OCI-LY3 (cell line): ENCODE data around the gene POU2F1.

Experiments
- H2AFZ ChIP-seq: fragments of 200-600, 300-600 bp; shearing (Covaris generic); 2 replicates; pipeline ENCODE4 v1.6.0; 2014; ENCODE audit warnings: antibody characterized with exemption, low read depth, low read length
- H3K27ac ChIP-seq: fragments of 200-600, 300-600 bp; sonication (generic); 2 replicates; pipeline ENCODE4 v1.5.1; 2014; ENCODE audit warnings: mild to moderate bottlenecking, low read length, moderate library complexity, mixed read lengths
- H3K27me3 ChIP-seq: fragments of 200-600, 300-600 bp; sonication (generic); 2 replicates; pipeline ENCODE4 v1.6.1; 2014; ENCODE audit warnings: low read depth, low read length, mixed read lengths
- H3K36me3 ChIP-seq: fragments of 200-600, 300-600 bp; sonication (generic); replicated peaks from 2 replicates; pipeline ENCODE3; 2014; ENCODE audit warnings: low read depth, low read length, mixed read lengths
- H3K4me1 ChIP-seq: fragments of 300-600, 200-600 bp; sonication (generic); 2 replicates; pipeline ENCODE4 v1.6.1; 2014; ENCODE audit warnings: low read length, mixed read lengths
- H3K4me2 ChIP-seq: fragments of 200-600, 300-600 bp; sonication (generic); 2 replicates; pipeline ENCODE4 v1.6.1; 2014; ENCODE audit warnings: low read length, mixed read lengths
- H3K4me3 ChIP-seq: fragments of 300-600, 200-600 bp; sonication (generic); 2 replicates; pipeline ENCODE4 v1.5.1; 2014; ENCODE audit warnings: antibody characterized with exemption, mild to moderate bottlenecking, low read length, moderate library complexity
- H3K79me2 ChIP-seq: fragments of 300-600, 200-600 bp; shearing (Covaris generic); 2 replicates; pipeline ENCODE4 v1.6.1; 2014; ENCODE audit warnings: mild to moderate bottlenecking, low read length, mixed read lengths
- H3K9ac ChIP-seq: fragments of 300-600, 200-600 bp; shearing (Covaris generic); 2 replicates; pipeline ENCODE4 v1.6.0; 2014; ENCODE audit warnings: mild to moderate bottlenecking, low read length, moderate library complexity
- H3K9me3 ChIP-seq: fragments of 200-600, 300-600 bp; shearing (Covaris generic); 2 replicates; pipeline ENCODE4 v1.6.1; 2014; ENCODE audit warnings: low read length, mixed read lengths; ENCODE audit not compliant: insufficient read depth
- H4K20me1 ChIP-seq: fragments of 200-600, 300-600 bp; sonication (generic); 2 replicates; pipeline ENCODE4 v1.6.1; 2016; ENCODE audit warnings: low read length, mixed read lengths; ENCODE audit not compliant: insufficient read depth
- EZH2phosphoT487 ChIP-seq: fragments of 200-600 bp; shearing (Covaris generic); IDR thresholded peaks from 2 replicates; pipeline ENCODE4 v1.6.1; 2018; ENCODE audit warnings: antibody characterized with exemption, mixed run types, low read depth
- TF ChIP-seq, protein P1 (sequence below): fragments of 200-600, 300-600 bp; sonication (generic); IDR thresholded peaks from 2 replicates; pipeline ENCODE4 v1.5.1; 2014; ENCODE audit warnings: antibody characterized with exemption, low read length, low read depth

The POU2F1 gene

DNA sequence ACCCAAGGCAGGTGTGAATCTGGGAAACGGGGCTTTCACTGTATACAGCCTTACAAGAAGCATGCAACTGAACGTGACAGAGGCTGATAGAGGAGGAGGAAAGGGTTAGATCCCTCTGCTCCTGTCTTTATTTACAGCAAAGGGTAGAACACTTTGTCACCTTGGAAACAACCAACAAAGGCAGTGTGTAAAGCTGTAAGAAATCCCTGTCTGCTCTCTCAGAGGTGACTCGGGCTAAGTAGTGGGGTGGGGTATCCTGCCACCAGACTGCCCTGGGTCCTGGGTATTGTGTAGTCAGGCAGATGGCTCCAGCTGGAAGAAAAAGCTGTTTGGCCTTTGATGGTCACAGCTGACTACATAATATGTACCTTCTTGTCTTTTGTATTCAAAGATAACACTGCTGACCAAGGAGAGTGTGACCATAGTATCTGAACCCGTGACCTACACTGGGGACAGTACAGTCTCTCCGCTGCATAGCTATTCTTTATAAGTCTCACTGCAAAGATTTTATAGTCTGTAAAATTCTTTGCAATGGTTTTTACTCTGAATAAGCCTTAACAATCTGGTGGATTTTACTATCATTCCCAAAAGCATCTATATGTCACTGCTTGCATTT is 22.1 kb upstream of the POU2F1 start:
- Histone ChIP-seq H3K36me3 (no peaks in the 10 kb centered on the region), H3K4me2 (no peak overlapping the region), H3K27ac (no peak overlapping the region), H3K4me1 (no peaks in the 10 kb centered on the region), H3K9ac (no peak overlapping the region), H3K79me2 (no peaks in the 10 kb centered on the region), H3K9me3 (no peaks in the 10 kb centered on the region), H3K4me3 (no peak overlapping the region), H3K27me3 (no peaks in the 10 kb centered on the region), H4K20me1 (no peaks in the 10 kb centered on the region), H2AFZ (no peak overlapping the region)
- TF ChIP-seq, protein P1, sequence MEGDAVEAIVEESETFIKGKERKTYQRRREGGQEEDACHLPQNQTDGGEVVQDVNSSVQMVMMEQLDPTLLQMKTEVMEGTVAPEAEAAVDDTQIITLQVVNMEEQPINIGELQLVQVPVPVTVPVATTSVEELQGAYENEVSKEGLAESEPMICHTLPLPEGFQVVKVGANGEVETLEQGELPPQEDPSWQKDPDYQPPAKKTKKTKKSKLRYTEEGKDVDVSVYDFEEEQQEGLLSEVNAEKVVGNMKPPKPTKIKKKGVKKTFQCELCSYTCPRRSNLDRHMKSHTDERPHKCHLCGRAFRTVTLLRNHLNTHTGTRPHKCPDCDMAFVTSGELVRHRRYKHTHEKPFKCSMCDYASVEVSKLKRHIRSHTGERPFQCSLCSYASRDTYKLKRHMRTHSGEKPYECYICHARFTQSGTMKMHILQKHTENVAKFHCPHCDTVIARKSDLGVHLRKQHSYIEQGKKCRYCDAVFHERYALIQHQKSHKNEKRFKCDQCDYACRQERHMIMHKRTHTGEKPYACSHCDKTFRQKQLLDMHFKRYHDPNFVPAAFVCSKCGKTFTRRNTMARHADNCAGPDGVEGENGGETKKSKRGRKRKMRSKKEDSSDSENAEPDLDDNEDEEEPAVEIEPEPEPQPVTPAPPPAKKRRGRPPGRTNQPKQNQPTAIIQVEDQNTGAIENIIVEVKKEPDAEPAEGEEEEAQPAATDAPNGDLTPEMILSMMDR = no peak
- TF ChIP-seq EZH2phosphoT487 = no peak

DNA sequence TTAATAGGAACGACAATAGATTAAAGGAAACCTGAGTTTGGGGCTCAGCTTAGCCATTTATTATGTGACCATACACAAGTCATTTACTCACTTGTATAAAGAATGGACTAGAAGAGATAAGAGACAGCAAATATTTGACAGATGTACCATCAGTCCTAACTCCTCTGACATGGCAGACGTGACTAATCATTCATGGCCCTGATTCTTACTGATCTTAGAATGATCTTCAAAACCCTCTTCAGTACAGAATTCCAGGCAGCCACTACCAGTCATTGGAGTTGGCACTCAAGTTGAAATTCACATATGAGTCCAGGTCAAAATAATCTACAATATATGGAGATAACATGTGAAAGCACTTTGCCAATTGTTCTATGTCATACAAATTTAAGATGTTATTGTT is 21.0 kb upstream of the POU2F1 start:
- H3K36me3 ChIP-seq = no peaks in the 10 kb centered on the region
- TF ChIP-seq, protein P1 = no peak
- no peak for TF ChIP-seq EZH2phosphoT487
- H3K9me3 ChIP-seq = no peaks in the 10 kb centered on the region
- H4K20me1 ChIP-seq = no peaks in the 10 kb centered on the region
- no peak overlapping the region for H2AFZ ChIP-seq
- H3K27me3 ChIP-seq = no peaks in the 10 kb centered on the region
- no peaks in the 10 kb centered on the region for H3K4me1 ChIP-seq
- H3K9ac ChIP-seq = no peak overlapping the region
- no peak overlapping the region for H3K4me2 ChIP-seq
- no peak overlapping the region for H3K27ac ChIP-seq
- H3K79me2 ChIP-seq = no peaks in the 10 kb centered on the region
- no peak overlapping the region for H3K4me3 ChIP-seq

DNA sequence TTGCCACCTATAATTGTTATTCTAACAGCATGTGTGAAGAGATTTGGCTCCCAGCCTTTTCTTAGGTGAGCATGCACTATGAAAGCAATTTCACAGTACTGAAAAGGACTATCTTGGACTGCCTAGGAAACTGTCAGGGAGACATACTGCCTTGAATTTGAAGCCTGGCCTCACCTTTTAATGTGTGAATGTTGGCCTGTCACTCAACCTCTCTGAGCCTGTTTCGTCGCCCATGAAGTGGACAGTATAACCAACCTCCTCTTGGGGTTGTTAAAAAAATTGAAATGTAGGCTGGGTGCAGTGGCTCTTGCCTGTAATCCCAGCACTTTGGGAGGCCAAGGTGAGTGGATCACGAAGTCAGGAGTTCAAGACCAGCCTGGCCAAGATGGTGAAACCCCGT is 20.4 kb upstream of the POU2F1 start:
- Histone ChIP-seq H3K4me2 (no peak overlapping the region), H3K9me3 (no peaks in the 10 kb centered on the region), H2AFZ (no peak overlapping the region), H3K79me2 (no peaks in the 10 kb centered on the region), H3K36me3 (no peaks in the 10 kb centered on the region), H4K20me1 (no peaks in the 10 kb centered on the region), H3K4me1 (no peaks in the 10 kb centered on the region), H3K27me3 (no peaks in the 10 kb centered on the region), H3K4me3 (no peak overlapping the region), H3K27ac (no peak overlapping the region), H3K9ac (no peak overlapping the region)
- TF ChIP-seq, protein P1 = no peak
- no peak for TF ChIP-seq EZH2phosphoT487

DNA sequence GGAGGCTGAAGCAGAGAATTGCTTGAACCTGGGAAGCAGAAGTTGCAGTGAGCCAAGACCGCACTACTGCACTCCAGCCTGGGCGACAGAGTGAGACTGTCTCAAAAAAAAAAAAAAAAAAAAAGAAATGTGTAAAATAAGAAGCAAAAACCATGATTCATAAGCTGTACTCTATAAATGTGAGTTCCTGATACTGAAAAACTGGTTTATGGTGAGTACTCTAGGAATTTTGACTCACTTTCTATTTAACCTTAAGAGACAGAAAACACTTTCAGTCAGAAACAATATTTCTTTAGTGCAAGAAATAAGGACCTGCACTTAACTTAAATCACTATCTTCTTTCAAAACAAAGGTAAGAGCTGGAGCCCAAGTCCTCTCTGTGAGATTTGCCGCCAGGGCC is 19.9 kb upstream of the POU2F1 start:
- TF ChIP-seq, protein P1 = no peak
- no peak for TF ChIP-seq EZH2phosphoT487
- H2AFZ ChIP-seq = no peak overlapping the region
- no peaks in the 10 kb centered on the region for H3K4me1 ChIP-seq

More for the DNA sequence above, 19.9 kb upstream of the POU2F1 start:
- H3K27me3 ChIP-seq = no peaks in the 10 kb centered on the region
- H3K79me2 ChIP-seq = no peaks in the 10 kb centered on the region
- no peaks in the 10 kb centered on the region for H4K20me1 ChIP-seq
- no peak overlapping the region for H3K4me3 ChIP-seq
- no peaks in the 10 kb centered on the region for H3K36me3 ChIP-seq
- H3K4me2 ChIP-seq = no peak overlapping the region
- no peak overlapping the region for H3K27ac ChIP-seq
- no peak overlapping the region for H3K9ac ChIP-seq
- no peaks in the 10 kb centered on the region for H3K9me3 ChIP-seq
